HL-60 (cell line): ENCODE results near the gene HOXB2.

ENCODE experiments used
- POLR2AphosphoS5 ChIP-seq: IDR thresholded peaks from 2 replicates; pipeline ENCODE4 v1.6.1; 2012; ENCODE audit warnings: low read depth
- SPI1 ChIP-seq: IDR thresholded peaks from 2 replicates; pipeline ENCODE4 v1.6.1; 2012; ENCODE audit warnings: low read depth, mild to moderate bottlenecking, borderline replicate concordance
- TF ChIP-seq, protein P1 (sequence below): IDR thresholded peaks from one replicate; pipeline ENCODE4 v1.5.1; 2011; ENCODE audit warnings: low read length, control low read depth, inconsistent platforms; ENCODE audit not compliant: insufficient read depth
- TF ChIP-seq, protein P2 (sequence below): IDR thresholded peaks from 2 replicates; pipeline ENCODE4 v1.6.1; 2012; ENCODE audit warnings: low read depth; ENCODE audit not compliant: insufficient replicate concordance

DNA sequence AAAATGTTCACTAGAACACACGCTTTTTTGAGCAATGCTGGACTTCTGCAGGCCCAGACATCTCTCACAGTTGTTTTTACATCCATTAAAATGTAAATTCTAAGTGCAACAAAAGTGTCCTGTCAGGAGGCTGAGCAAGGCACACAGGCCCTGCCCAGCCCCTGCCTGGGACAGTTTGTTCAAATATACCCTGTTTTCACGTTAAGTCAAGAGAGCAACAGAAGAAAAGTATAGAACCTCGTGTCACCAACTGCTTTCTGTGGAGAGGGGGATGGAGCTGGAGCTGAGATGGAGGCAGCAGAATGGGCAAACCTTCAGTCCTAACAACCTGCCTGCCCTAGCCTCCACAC, 4.3 kb upstream of the HOXB2 start:
- TF ChIP-seq, protein P1, sequence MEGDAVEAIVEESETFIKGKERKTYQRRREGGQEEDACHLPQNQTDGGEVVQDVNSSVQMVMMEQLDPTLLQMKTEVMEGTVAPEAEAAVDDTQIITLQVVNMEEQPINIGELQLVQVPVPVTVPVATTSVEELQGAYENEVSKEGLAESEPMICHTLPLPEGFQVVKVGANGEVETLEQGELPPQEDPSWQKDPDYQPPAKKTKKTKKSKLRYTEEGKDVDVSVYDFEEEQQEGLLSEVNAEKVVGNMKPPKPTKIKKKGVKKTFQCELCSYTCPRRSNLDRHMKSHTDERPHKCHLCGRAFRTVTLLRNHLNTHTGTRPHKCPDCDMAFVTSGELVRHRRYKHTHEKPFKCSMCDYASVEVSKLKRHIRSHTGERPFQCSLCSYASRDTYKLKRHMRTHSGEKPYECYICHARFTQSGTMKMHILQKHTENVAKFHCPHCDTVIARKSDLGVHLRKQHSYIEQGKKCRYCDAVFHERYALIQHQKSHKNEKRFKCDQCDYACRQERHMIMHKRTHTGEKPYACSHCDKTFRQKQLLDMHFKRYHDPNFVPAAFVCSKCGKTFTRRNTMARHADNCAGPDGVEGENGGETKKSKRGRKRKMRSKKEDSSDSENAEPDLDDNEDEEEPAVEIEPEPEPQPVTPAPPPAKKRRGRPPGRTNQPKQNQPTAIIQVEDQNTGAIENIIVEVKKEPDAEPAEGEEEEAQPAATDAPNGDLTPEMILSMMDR: no peak
- no peak for TF ChIP-seq POLR2AphosphoS5
- no peak for TF ChIP-seq SPI1
- TF ChIP-seq, protein P2, sequence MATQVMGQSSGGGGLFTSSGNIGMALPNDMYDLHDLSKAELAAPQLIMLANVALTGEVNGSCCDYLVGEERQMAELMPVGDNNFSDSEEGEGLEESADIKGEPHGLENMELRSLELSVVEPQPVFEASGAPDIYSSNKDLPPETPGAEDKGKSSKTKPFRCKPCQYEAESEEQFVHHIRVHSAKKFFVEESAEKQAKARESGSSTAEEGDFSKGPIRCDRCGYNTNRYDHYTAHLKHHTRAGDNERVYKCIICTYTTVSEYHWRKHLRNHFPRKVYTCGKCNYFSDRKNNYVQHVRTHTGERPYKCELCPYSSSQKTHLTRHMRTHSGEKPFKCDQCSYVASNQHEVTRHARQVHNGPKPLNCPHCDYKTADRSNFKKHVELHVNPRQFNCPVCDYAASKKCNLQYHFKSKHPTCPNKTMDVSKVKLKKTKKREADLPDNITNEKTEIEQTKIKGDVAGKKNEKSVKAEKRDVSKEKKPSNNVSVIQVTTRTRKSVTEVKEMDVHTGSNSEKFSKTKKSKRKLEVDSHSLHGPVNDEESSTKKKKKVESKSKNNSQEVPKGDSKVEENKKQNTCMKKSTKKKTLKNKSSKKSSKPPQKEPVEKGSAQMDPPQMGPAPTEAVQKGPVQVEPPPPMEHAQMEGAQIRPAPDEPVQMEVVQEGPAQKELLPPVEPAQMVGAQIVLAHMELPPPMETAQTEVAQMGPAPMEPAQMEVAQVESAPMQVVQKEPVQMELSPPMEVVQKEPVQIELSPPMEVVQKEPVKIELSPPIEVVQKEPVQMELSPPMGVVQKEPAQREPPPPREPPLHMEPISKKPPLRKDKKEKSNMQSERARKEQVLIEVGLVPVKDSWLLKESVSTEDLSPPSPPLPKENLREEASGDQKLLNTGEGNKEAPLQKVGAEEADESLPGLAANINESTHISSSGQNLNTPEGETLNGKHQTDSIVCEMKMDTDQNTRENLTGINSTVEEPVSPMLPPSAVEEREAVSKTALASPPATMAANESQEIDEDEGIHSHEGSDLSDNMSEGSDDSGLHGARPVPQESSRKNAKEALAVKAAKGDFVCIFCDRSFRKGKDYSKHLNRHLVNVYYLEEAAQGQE: no peak
